HG03460 (cell line): ENCODE data around the gene SWT1.

Source experiments
- ATAC-seq: cut with Tn5 transposase; IDR thresholded peaks from one replicate; pipeline ENCODE4 v1.9.1; 2021; ENCODE audit not compliant: unreplicated experiment

The SWT1 gene, protein sequence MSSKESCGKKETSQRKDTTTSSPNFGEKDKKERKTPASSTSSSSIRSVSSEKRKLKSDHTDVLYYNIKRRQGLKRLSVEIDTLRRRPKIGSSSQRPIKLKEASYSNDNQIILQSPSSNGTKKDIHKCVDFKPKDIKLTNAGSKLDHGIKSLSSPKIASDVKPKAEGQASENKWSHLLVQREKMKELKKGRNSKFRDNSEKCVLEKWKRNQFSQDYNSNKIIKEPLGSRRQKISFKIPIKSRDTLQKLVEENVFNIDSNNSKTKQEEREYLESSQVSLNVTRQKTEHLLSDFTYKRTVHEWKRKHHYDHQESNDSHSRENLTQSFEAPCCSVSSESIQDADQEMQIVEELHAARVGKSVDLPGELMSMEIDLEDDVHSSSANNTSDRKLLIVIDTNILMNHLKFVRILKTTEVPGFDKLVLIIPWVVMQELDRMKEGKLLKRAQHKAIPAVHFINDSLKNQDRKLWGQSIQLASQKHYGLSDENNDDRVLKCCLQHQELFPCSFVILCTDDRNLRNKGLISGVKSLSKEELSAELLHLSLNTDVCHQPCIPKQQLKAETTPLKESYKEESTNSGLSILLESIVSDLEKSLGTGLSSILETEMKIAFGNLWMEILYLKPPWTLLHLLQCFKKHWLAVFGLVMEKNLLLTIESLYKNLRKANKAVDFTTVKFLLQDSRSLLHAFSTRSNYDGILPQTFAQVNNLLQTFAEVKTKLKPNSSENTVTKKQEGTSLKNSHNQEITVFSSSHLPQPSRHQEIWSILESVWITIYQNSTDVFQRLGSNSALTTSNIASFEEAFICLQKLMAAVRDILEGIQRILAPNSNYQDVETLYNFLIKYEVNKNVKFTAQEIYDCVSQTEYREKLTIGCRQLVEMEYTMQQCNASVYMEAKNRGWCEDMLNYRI

DNA sequence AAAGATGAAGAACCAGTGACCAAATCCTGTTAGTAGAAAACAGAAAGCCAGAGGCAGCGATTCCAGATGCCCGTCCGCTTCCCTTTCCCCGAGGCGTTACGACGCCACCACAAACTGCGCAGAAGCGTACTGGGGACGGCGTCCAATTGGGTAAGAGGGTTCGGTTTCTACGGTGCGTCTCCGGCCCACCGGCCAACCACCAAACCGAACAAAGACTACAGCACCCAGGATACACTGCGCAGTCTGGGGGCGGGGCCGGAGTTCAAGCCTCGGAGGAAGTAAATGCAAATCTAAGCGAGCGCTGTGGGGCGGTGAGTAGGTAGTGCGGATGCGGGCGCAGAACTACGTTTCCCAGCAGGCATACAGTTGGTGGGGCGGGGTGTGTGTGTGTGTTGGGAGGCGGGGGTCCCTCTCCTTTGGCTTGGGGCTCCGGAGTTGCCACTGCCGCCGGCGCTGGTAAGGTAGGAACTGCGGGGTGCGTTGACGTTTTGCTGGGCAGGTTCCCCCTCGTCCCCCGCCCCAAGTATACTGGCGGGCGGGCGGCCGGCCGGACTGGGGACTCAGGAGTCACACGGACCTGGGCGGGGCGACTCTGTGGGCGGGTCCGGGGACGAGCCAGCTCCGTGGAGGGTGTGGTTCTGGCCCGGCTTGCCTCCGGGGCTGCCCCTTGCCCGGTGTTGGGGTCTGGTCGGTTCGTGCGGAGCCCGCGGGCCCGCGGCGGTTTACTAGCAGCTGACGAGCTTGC lies at the start of gene SWT1, which contains the start of gene TRMT1L:
Gene SWT1 (plus strand): TSS at position 314 of the 745 bp plus-strand sequence. CDS start 3,675 bp downstream, outside the sequence.
Gene TRMT1L (minus strand): TSS at position 100 of the 745 bp plus-strand sequence. CDS start 241 bp downstream, outside the sequence.
- peak; percentile 91 for ATAC-seq

DNA sequence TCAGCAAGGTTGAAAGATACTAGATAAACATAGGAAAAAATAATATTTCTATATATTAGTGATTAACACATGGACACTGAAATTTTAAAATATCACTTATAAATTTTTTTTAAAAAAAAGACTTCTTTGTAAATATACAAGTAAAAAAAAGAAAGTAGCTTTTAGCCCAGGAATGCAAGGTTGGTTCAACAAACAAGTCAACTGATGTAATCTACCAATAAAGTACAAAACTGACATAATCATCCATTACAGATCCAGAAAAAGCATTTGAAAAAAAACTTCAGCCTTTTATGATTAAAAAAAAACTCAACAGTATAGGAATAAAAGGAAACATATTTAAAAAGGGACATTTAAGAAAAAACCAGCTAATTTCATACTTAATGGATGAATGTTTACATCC lies 48.6 kb upstream of the SWT1 start:
- no peak for ATAC-seq

DNA sequence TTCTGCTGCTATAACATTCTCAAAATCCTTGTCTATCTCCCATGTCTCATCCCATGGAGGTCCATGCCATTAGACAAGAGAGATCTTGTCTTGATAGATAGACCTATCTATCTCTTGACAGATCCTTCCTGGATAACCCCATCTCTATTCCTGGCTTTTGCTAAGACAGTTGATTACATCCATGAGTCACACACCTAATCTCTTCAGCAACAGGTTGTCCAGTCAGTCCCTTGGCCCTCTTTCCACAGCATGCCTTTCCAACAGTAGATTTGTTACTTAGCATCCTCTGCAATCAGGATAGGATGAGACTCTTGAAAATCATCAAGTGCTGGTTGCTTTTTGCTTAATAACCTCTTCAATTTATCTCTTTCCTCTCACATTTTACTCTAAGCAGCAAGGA lies 46.8 kb upstream of the SWT1 start:
- ATAC-seq: no peak

DNA sequence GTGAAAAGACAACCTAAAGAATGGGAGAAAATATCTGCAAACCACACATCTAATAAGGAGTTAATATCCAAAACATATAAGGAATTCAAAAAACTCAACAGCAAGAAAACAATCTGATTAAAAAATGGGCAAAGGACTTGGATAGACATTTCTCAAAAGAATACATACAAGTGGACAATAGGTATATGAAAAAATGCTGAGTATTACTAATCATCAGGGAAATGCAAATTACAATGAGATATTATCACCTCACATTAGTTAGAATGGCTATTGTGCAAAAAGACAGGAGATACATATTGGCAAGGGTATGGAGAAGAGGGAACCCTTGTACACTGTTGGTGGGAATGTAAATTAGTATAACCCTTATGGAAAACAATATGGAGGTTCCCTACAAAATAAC lies 45.1 kb upstream of the SWT1 start:
- ATAC-seq: no peak

DNA sequence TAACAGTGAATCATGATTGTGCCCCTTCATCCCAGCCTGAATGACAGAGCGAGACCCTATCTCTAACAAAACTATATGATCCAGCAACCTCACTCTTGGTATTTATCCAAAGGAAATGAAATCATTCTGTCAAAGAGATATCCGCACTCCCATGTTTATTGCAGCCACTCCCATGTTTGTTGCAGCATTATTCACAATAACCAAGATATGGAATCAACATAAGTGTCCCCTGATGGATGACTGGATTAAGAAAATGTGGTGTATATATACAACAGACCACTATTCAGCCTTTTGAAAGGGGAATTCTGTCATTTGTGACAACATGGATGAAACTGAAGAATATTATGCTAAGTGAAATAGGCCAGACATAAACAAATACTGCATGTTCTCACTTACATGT lies 44.6 kb upstream of the SWT1 start:
- no peak for ATAC-seq

DNA sequence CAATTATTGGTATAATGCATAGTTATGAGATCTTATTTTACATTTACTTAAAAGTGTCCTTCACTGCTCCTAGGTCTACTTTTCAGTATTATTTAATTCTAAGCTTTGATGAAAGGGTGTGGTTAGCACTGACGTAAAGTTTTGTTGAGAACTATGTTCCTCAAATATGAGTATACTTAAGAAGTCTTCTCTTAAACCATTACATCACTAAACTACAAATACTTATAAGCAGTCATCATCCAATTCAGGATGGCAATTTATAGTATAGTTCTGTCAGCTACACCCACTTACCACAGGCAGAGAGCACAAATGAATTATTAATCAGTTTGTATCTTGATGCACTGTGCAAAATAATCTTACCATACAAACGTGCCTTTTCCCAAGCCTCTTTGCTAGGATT lies 27.3 kb upstream of the SWT1 start:
- ATAC-seq: no peak

DNA sequence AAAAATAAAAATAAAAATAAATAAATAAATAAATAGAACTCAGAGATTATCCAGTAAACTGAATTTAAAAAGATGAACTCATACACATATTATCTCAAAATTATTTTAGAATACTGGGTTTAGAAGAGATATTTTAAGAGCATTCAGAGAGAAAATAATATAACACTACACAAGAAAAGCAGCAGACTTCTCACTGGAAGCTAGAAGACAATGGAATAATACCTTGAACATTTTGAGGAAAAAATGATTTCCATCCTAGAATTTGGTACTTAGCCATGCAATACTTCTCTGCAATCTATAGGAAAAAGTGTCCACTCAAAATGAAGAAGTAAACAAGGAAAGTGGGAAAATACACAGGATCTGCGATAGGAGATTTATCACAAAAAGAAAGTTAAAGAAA lies 24.4 kb upstream of the SWT1 start:
- ATAC-seq: no peak

DNA sequence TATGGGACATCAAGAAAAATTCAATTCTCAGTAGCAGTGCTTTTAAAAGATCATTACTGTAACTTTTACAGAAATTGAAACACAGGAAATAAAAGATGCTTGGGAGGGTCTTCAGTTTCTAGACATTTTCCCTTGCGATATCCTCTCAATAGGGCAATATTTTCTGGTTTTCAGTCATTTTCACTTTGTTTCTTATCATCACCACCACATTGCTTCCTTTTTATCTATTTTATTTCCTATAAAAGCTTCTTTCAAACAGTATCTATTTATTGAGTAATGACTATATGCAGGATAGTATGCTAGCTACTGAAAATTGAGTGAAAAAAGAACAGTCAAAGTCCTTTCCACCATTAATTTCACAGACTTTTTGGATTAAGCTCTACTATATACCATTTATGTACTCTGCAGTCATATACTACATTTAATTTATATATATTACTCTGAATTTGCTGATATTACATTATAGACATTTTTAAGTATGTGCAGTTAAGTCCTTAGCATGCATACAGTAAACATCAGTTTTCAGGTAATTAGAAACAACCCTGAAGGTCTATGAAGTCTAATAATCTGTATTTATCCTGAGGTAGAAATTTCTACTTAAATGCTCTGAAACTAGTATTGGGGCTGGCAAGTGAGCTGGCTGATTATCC lies 18.9 kb upstream of the SWT1 start:
- ATAC-seq: no peak

DNA sequence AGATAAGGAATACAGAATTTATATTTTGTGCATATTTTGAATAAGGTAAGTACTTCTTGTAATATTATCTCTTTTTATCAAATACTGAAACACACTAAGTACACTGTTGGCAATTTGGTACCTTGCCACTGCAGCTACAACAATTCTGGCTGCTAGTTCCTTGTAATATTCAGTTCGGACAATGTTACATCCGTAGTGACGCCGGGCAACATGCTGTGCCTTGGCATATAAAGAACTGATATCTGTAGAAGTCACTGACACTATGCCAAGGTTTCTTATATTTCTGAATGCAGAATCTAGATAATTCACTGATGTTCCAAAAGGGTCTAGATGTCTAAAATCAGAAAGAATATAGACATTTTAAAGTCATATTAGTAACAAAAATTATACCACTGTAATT lies 17.7 kb upstream of the SWT1 start:
- ATAC-seq: no peak

DNA sequence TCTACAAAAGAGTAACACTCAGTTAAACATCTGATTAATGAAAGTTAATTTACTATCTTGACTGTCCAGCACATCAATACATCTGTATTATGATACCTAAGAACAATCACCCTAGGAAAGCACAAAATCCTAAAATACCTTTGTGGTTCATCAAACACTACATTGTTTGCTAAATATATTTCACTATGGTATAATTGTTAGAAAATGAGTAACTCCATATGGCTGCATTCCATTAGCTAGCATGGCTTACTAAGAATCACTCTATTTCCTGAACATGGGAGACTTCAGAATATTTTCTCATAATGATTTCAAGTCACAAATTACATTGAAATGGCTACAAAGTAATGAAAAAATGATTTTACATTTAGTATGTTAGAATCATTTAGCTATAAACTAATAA lies 12.7 kb upstream of the SWT1 start:
- ATAC-seq: no peak

DNA sequence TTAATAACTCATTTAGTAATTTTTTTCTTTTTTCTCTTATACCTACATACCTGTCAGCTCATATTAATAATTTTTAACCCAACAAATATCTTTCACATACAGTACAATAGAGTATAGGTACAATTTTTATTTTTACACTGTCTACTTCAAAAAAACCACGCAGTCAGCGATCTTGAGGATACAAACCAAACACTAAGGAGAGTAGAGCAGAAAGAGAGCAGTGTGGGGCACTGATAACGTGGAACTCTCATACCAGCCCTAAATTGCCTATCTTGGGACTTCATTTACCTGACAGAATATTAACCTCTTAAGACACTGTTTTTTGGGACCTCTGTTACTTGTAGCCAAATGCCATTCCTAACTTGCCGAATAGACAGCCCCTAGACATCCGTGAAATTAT lies 5.8 kb upstream of the SWT1 start:
- ATAC-seq: no peak

DNA sequence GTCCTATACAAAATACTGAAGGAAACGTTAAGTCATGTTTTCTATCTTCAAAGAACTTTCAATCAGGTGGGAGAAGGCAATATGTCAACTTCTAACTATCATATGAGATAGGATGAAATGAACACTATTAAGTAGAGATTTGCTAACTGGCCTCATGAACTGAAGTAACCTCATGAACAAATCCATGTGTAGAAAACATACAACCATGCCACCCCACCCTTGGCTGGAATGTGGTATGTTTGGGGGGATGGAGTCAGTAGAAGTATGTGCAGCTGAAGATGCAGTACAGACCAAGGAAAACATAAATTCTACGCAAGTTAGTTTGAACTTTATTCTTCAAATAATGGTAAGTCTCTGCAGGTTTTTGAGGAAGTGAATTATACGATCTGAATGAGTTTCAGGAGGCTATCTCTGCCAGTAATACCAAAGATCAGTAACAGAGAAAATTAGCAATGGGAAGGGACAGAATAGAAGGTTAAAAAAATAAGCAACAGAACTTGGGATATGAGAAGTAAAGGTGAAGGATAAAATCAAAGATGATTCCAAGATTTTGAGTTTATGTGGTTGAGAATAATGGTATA lies 4.7 kb upstream of the SWT1 start:
- ATAC-seq: no peak

DNA sequence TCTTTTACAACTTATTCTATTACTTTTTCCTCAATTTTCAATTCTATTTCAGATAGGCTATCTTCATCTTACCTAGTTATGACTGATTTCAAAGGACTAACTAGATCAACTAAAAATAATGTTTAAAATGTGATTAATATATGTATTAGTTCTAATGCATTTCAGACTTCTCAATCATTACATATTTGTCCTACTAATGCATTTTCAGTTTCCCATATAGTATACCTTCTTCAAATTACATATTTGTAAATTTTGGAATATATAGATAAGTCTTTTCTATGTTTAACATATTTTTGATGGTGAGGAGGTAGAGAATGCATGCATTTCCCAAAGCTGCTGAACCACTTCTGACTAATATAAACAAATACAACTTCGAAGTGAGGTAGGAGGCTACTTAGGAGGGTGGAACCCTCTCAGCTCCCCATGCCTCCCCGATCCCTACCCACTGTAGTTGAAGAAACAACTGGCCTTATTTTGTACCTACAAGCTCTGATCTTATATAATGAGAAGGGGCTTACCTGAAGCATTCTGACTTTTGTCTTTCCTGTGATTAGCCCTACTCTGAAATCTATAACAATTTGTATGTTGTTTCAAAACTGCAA lies 2.0 kb upstream of the SWT1 start:
- ATAC-seq: no peak

DNA sequence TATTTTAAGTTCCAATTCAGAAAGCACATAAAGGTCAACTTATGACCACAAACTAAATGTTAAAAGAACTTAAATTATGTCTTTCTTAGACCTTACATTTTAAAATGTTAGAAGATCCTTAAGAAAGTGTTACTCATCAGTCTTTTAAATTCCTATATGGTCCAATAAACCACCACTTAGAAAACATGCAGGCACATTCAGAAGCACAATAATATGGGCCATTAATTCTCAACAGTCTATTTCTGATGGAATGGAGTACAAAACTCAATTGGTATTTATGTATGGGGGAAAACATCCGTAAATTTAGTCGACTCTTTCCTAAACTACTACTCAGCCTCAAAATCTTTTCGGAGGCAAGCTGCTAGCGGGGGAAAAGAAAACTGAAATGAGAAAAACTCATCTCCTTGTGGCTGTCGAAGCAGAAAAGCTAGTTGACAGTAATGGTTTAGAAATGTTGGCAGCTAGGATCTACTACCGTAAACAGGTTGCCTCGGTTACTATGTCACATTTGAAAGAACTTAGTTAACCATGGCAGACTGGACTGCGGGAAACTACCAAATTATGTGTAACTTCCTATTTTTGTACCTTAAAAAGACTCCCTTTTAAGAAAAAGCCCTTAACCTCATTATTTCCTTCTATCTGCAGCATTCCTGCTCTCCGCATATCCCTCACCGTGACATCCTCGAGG lies 1.2 kb upstream of the SWT1 start:
- no peak for ATAC-seq

DNA sequence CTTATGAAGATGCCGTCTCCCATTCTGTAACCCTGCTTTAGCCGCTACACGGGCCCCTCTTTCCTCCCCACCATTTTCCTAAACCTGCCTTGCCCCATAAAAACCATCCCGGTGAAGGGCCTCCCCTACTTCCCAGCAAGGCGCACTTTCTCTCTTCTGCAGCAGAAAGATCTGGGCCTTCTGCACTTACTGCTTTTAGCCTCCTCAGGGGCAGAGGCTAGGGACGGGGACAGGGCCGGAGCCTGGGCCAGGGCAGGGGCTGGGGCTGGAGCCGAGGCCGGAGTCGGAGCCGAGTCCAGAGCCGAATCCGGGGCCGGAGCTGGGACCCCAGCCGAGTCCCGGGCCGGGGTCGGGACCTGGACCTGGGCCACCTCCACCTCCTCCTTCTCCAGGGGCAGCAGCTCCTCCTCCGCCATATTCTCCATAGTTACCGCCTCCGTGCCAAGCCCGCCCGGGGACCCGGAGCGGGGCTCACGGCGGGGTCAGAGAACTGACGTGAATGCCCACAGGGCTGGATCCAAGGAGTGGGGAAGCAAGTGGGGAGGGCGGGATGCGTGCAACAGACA lies 596 bp upstream of the SWT1 start:
- peak; percentile 29 for ATAC-seq

DNA sequence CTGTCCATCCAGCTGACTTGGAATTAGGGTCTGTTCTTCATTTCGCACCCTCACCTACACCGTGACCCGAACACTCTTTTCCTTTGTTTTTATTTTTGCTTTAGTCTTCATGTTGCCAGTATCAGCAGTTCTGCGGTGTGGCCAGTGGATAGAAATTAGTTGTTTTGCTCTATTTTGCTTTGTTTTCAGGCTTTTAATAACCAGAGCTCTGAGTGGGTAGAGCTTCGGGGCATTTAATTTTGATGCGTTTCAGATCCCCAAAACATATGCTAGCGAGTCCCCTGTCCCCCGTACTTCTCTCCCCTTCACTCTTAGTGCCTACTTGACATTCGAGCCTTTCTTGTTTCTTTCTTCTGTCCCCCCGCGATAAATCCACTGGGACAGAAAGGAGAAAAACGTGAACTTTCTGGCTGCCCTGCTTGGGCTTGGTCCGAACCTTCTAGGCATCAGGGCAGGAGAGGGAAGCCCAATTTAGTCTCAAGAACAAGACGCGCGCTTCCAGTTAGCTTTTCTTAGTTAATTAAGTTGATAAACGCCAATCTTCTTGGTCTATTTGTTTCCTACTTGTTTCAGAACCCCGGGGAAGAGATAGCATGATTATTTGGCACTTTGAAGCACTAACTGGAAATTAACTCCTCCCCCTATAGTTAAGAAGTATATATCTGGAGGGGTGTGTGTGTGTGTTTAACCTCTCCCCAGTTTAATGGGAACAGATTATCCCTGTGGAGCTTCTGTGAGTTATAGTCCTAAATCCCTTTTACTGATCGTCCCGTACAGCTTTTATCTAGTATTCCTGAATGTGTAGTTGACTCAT lies 839 bp downstream of the SWT1 start:
- no peak for ATAC-seq

DNA sequence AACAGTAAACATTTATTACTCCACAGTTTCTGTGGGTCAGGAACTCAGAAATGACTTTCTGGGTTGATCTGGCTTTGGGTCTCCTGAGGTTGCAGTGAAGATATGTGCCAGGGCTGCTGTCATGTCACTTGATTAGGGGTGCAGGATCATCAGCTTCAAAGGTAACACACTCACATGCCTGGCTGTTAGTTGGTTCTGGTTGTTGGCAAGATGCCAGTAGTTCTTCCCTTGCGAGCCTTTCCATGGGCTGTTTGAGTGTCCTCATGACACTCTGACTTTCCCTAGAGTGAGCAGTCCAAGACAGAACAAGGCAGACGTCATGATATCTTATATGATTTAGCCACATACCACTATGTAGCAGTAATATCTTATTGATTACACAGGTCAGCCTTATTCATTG lies 1.8 kb downstream of the SWT1 start:
- ATAC-seq: no peak

DNA sequence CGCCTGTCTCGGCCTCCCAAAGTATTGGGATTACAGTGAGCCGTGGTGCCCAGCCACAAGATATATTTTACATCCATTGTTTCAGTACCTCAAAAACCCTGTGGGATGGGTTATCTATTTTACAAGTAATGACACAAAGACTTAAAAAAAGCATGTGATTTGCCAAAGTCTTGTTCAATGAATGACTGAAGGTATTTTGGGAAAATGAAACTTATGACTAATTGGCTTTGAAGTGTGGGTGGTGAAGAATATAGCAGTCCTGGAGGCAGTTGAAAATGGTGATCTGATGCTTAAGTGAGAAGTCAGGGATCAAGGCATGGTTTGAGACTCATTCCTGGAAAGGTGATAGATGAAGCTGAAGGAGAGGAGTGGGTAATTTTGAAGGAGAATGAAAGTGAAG lies 3.0 kb downstream of the SWT1 start:
- no peak for ATAC-seq
